GM12864 (cell line): ENCODE data around the gene ALDH1L1.

Experiments used
- DNase-seq: peaks from one replicate; pipeline ENCODE4 v3.0.0-alpha.2; 2011; ENCODE audit warnings: low read depth
- H3K4me3 ChIP-seq: 2 replicates; pipeline ENCODE4 v1.5.1; 2011; ENCODE audit warnings: mild to moderate bottlenecking, low read depth, low read length, control low read depth
- CTCF ChIP-seq: IDR thresholded peaks from 2 replicates; pipeline ENCODE4 v1.5.1; 2011; ENCODE audit warnings: low read depth, mild to moderate bottlenecking, moderate library complexity, low read length, control low read depth, inconsistent platforms; ENCODE audit errors: missing control alignments

Gene ALDH1L1

GRCh38 chr3:126130081-126130855, 50.1 kb downstream of the ALDH1L1 start:
- H3K4me3 ChIP-seq: no peak overlapping the region
- no peak for DNase-seq
- TF ChIP-seq CTCF: no peak

DNA sequence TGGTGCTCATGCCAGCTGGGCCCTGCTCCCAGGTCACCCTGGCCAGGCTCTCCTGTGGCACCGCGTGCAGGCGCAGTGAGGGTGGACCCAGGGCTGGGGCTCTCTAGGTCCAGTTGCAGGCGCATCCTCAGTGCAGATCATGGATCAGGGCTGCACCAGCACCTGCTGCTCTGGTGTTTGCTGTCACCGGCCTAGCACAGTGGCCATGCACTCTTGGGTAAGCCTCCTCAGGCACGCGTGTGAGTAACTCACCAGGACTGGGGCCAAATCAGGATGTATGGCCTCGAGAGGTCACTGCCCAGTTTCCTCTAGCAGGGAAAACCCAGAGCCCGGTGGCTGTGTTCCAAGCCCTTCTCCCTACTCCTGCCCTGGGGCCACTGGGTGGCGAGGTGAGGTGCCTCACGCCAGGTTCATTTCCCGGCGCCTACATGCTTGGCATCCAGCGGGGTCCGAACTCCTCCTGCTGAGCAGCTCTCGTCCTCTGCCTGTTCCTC, 50.9 kb downstream of the ALDH1L1 start:
- no peak overlapping the region for H3K4me3 ChIP-seq
- no peak for DNase-seq
- no peak for TF ChIP-seq CTCF

DNA sequence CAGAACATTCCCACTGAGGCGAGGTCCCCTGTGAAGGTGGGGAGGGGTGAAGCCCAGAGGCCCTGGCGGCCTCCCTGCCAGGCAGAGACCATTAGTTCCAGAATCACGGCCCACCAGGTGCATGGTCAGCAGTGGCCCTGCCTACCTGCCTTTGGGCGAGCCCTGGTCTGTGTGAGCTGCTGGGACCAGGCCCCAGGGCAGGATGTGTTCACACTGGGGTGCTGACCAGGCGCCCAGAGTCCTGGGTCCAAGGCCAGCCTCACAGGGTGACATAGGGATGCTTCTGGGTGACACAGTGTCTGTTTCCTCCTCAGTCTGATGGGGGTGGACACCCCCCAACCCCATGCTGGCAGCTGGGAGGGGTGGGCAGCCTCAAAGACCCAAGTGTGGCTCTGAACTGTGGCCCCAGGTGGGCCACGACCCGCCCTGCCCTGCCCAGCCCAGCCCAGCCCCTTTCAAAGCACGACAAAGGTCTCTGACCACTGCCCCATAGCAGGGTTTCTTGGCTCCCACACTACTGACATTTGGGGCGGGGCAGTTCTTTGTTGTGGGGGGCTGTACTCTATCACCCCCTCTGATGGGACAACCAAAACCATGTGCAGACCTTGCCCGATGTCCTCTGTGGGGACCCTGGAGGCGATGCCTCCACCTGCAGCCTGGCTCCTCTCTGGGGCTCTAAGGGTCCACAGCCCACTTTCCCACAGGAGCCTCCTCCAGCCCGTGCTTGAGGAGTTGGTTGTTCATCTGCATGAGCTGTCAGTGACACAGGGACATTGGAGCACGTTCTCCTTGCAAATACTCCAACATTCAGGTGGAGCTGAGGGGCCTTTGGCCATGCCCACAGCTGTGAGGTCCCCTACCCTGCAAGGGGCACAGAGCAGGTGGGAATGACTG, 51.6 kb downstream of the ALDH1L1 start:
- no peak overlapping the region for H3K4me3 ChIP-seq
- TF ChIP-seq CTCF: no peak
- no peak for DNase-seq

- TF ChIP-seq CTCF: no peak
- no peak overlapping the region for H3K4me3 ChIP-seq
- no peak for DNase-seq
Observed at GRCh38 chr3:126127904-126128303, 52.5 kb downstream of the ALDH1L1 start.

GRCh38 chr3:126127452-126127851, 52.9 kb downstream of the ALDH1L1 start:
- no peak overlapping the region for H3K4me3 ChIP-seq
- DNase-seq: no peak
- TF ChIP-seq CTCF: no peak

- DNase-seq: no peak
- no peak for TF ChIP-seq CTCF
- no peak overlapping the region for H3K4me3 ChIP-seq
Observed at GRCh38 chr3:126126811-126127431, 53.5 kb downstream of the ALDH1L1 start.
